ENCODE measurements around the gene DUSP14. TPM values are rescaled to one million over a fixed set of nuclear protein-coding genes. Genes with fewer than 3 reads are reported as not detected.

Gene DUSP14
- total and polyA plus RNA-seq, 2 of the 13 experiments (the other 11 are each of a cell fraction or from before 2014, with no cell fraction given) = 33.5 to 39.8 TPM

- no peak for TF ChIP-seq SP1 (IDR thresholded peaks at IDR 0.05)
- TF ChIP-seq SP1 (CRISPR knock-in tag; IDR thresholded peaks at IDR 0.05) = no peak
- TF ChIP-seq GMEB1 (CRISPR knock-in tag; IDR thresholded peaks at IDR 0.05; ENCODE audit: borderline replicate concordance) = peak; percentile 46; the same call in 1 of the 2 replicates
- TF ChIP-seq ZFX (CRISPR knock-in tag; IDR thresholded peaks at IDR 0.05; ENCODE audit: low read depth) = peak; percentile 36
- no peak for TF ChIP-seq TAF15 (IDR thresholded peaks at IDR 0.05; ENCODE audit: low read depth, low read length, poor library complexity, severe bottlenecking)
- no peak for TF ChIP-seq ZNF562 (CRISPR knock-in tag; IDR thresholded peaks at IDR 0.05; ENCODE audit: borderline replicate concordance)
- peak; percentile 92 for TF ChIP-seq HNF4A (CRISPR knock-in tag; IDR thresholded peaks at IDR 0.05)
- TF ChIP-seq ZNF3 (CRISPR knock-in tag; IDR thresholded peaks at IDR 0.05) = no peak
- no peak; the same call in 1 of the 2 replicates for TF ChIP-seq ZFP36L1 (CRISPR knock-in tag; IDR thresholded peaks at IDR 0.05)
- TF ChIP-seq ZNF281 (CRISPR knock-in tag; IDR thresholded peaks at IDR 0.05; ENCODE audit: borderline replicate concordance) = no peak
- TF ChIP-seq TEF (CRISPR knock-in tag; IDR thresholded peaks at IDR 0.05) = no peak
- TF ChIP-seq MIXL1 (CRISPR knock-in tag; IDR thresholded peaks at IDR 0.05) = 0 out of 2 replicates have a peak, but pooled peaks have one; percentile 47
- no peak for TF ChIP-seq ZNF263 (CRISPR knock-in tag; IDR thresholded peaks at IDR 0.05)
- TF ChIP-seq AGO1 (IDR thresholded peaks at IDR 0.05; ENCODE audit: low read depth, low read length, poor library complexity, severe bottlenecking) = no peak
- peak; percentile 28; the same call in 1 of the 2 replicates for TF ChIP-seq ZNF746 (CRISPR knock-in tag; IDR thresholded peaks at IDR 0.05)
- no peak for TF ChIP-seq STAT5B (CRISPR knock-in tag; IDR thresholded peaks at IDR 0.05)
- TF ChIP-seq ERF (CRISPR knock-in tag; IDR thresholded peaks at IDR 0.05) = no peak
- TF ChIP-seq ZBTB2 (CRISPR knock-in tag; IDR thresholded peaks at IDR 0.05; ENCODE audit: low read depth) = no peak
- TF ChIP-seq GPN1 (CRISPR knock-in tag; IDR thresholded peaks at IDR 0.05; ENCODE audit: borderline replicate concordance) = no peak
- no peak for TF ChIP-seq ZBTB14 (CRISPR knock-in tag; IDR thresholded peaks at IDR 0.05)
Measured at GRCh38 chr17:37502009-37502936, 12.6 kb downstream of the DUSP14 start (continued).

All from HepG2 (cell line).